GM23248 (cell line): Measurements from ENCODE around the gene GPR39. TPM values are rescaled to one million over a fixed set of nuclear protein-coding genes. Genes with fewer than 3 reads are reported as not detected.
A peak's percentile ranks its signal among the peaks of the same experiment; 100 is the strongest.

Experiments used
- DNase-seq: peaks from one replicate; pipeline ENCODE4 v3.0.0-alpha.2; 2015
- H2AFZ ChIP-seq: fragments of 200-600 bp; sonication (generic); 2 replicates; pipeline ENCODE4 v1.6.1; 2016; ENCODE audit warnings: antibody characterized with exemption
- H3F3A ChIP-seq: fragments of 200-600 bp; sonication (generic); 2 replicates; pipeline ENCODE4 v1.6.1; 2016; ENCODE audit warnings: mild to moderate bottlenecking, antibody characterized with exemption, mixed run types; ENCODE audit not compliant: insufficient read depth
- H3K27ac ChIP-seq: fragments of 200-600 bp; sonication (generic); 2 replicates; pipeline ENCODE4 v1.5.1; 2016; ENCODE audit warnings: mild to moderate bottlenecking
- H3K27me3 ChIP-seq: fragments of 200-600 bp; sonication (generic); replicated peaks from 2 replicates; pipeline ENCODE4 v1.6.1; 2016; ENCODE audit warnings: mild to moderate bottlenecking; ENCODE audit not compliant: insufficient read depth
- H3K36me3 ChIP-seq: fragments of 200-600 bp; sonication (generic); 2 replicates; pipeline ENCODE4 v1.6.1; 2016; ENCODE audit warnings: low read depth, mild to moderate bottlenecking
- H3K4me1 ChIP-seq: fragments of 200-600 bp; sonication (generic); 2 replicates; pipeline ENCODE4 v1.6.1; 2016; ENCODE audit warnings: mild to moderate bottlenecking; ENCODE audit not compliant: insufficient read depth
- H3K4me2 ChIP-seq: fragments of 200-600 bp; sonication (generic); one replicate; pipeline ENCODE4 v1.6.1; 2016; ENCODE audit warnings: mild to moderate bottlenecking; ENCODE audit not compliant: unreplicated experiment
- H3K4me3 ChIP-seq: fragments of 200-600 bp; sonication (generic); 2 replicates; pipeline ENCODE4 v1.5.1; 2016; ENCODE audit warnings: mild to moderate bottlenecking
- H3K79me2 ChIP-seq: fragments of 200-600 bp; sonication (generic); 2 replicates; pipeline ENCODE4 v1.6.1; 2016; ENCODE audit warnings: mild to moderate bottlenecking; ENCODE audit not compliant: insufficient read depth
- H3K9ac ChIP-seq: fragments of 200-600 bp; sonication (generic); 2 replicates; pipeline ENCODE4 v1.6.1; 2016; ENCODE audit warnings: mild to moderate bottlenecking
- H3K9me2 ChIP-seq: fragments of 200-600 bp; sonication (generic); 2 replicates; pipeline ENCODE4 v1.6.1; 2016; ENCODE audit warnings: mixed run types, mild to moderate bottlenecking, moderate library complexity; ENCODE audit not compliant: insufficient read depth
- H3K9me3 ChIP-seq: fragments of 200-600 bp; sonication (generic); one replicate; pipeline ENCODE4 v1.6.1; 2017; ENCODE audit warnings: low read depth
- H4K20me1 ChIP-seq: fragments of 200-600 bp; sonication (generic); 2 replicates; pipeline ENCODE4 v1.6.0; 2016; ENCODE audit not compliant: insufficient read depth
- EZH2 ChIP-seq: fragments of 200-600 bp; sonication (generic); IDR thresholded peaks from 2 replicates; pipeline ENCODE4 v1.6.1; 2018; ENCODE audit warnings: antibody characterized with exemption, mild to moderate bottlenecking; ENCODE audit not compliant: insufficient read depth, poor library complexity, severe bottlenecking
- EZH2phosphoT487 ChIP-seq: fragments of 200-600 bp; sonication (generic); IDR thresholded peaks from 2 replicates; pipeline ENCODE4 v1.6.1; 2018; ENCODE audit warnings: antibody characterized with exemption, moderate library complexity, mild to moderate bottlenecking, low read depth; ENCODE audit not compliant: insufficient read depth
- WGBS, 2 experiments: methylation state at CpG; one replicate each; pipeline ENCODE4 v1.1.6; 2015 to 2017; ENCODE audit warnings: low lambda C conversion rate in 2 of 2, low coverage in 1 of 2; ENCODE audit errors: missing lambda C conversion rate in 2 of 2; 5-methylcytosine and 5-hydroxymethylcytosine counted together
- in situ Hi-C: fragments of 300-500 bp; cut with MboI; formaldehyde crosslinking; loops from 2 replicates; pipeline ENCODE4 v1.15.0; 2020
- polyA plus RNA-seq: library from polyadenylated mRNA; unstranded; fragments of >200 nt; fragmentation: Nextera tagmentation; extraction: Ambion mirVana; gene quantifications from 2 replicates; pipeline ENCODE4 v1.2.1, GENCODE V29; 2016
- total RNA-seq: library from RNA; depleted of rRNA; stranded (reverse); fragments of >200 nt; shearing (Covaris generic); gene quantifications from 2 replicates; pipeline ENCODE4 v1.2.3, GENCODE V29; 2014

Gene GPR39
- total and polyA plus RNA-seq, 2 experiments from 2014 or later, result 1.6 to 2.6 TPM

GRCh38 chr2:132463719-132464118 lies 47.1 kb downstream of the GPR39 start:
- no peaks in the 10 kb centered on the region for H3K36me3 ChIP-seq
- H3K4me2 ChIP-seq, result no peak overlapping the region
- H3K9me2 ChIP-seq, result no peaks in the 10 kb centered on the region
- 41 to 50% methylated on average over 4 of the region's 4 CpGs for WGBS, 2 experiments
- no peaks in the 10 kb centered on the region for H3K27me3 ChIP-seq
- H3K9me3 ChIP-seq, result no peaks in the 10 kb centered on the region
- H3K79me2 ChIP-seq, result no peaks in the 10 kb centered on the region
- no peaks in the 10 kb centered on the region for H3F3A ChIP-seq
- TF ChIP-seq EZH2 (no peak), EZH2phosphoT487 (no peak)
- no peak overlapping the region for H2AFZ ChIP-seq
- no peaks in the 10 kb centered on the region for H4K20me1 ChIP-seq
- H3K4me3 ChIP-seq, result no peak overlapping the region
- no peak for DNase-seq
- H3K4me1 ChIP-seq, result no peaks in the 10 kb centered on the region
- in situ Hi-C loops, result no loop called here
- H3K9ac ChIP-seq, result no peak overlapping the region
- H3K27ac ChIP-seq, result no peak overlapping the region

- peak; percentile 40 for DNase-seq
- Histone ChIP-seq H3K4me3 (no peak overlapping the region), H3K27ac (no peak overlapping the region), H4K20me1 (no peaks in the 10 kb centered on the region), H3K36me3 (no peaks in the 10 kb centered on the region), H3K4me2 (no peak overlapping the region), H3K9ac (no peak overlapping the region), H2AFZ (no peak overlapping the region), H3K27me3 (no peaks in the 10 kb centered on the region), H3K4me1 (no peaks in the 10 kb centered on the region), H3F3A (no peaks in the 10 kb centered on the region), H3K79me2 (no peaks in the 10 kb centered on the region), H3K9me3 (no peaks in the 10 kb centered on the region), H3K9me2 (no peaks in the 10 kb centered on the region)
- TF ChIP-seq EZH2phosphoT487, result no peak
- TF ChIP-seq EZH2, result no peak
- WGBS, 2 experiments, result 45 to 46% methylated on average over 1 of the region's 1 CpG
- in situ Hi-C loops, result no loop called here
These were observed 49.3 kb downstream of the GPR39 start for GRCh38 chr2:132465917-132466316.

GRCh38 chr2:132466428-132467028 lies 49.9 kb downstream of the GPR39 start:
- no peak for TF ChIP-seq EZH2
- TF ChIP-seq EZH2phosphoT487, result no peak
- H3K79me2 ChIP-seq, result no peaks in the 10 kb centered on the region
- H3F3A ChIP-seq, result no peaks in the 10 kb centered on the region
- H3K9me2 ChIP-seq, result no peaks in the 10 kb centered on the region
- H4K20me1 ChIP-seq, result no peaks in the 10 kb centered on the region
- in situ Hi-C loops, result no loop called here
- no peaks in the 10 kb centered on the region for H3K36me3 ChIP-seq
- no peaks in the 10 kb centered on the region for H3K4me1 ChIP-seq
- H2AFZ ChIP-seq, result no peak overlapping the region
- H3K9ac ChIP-seq, result no peak overlapping the region
- H3K4me3 ChIP-seq, result no peak overlapping the region
- H3K27ac ChIP-seq, result no peak overlapping the region
- WGBS, 2 experiments, result 9 to 16% methylated on average over 1 of the region's 1 CpG
- H3K27me3 ChIP-seq, result no peaks in the 10 kb centered on the region
- DNase-seq, result no peak
- H3K4me2 ChIP-seq, result no peak overlapping the region
- no peaks in the 10 kb centered on the region for H3K9me3 ChIP-seq

- H3F3A ChIP-seq, result no peaks in the 10 kb centered on the region
- no peak for TF ChIP-seq EZH2phosphoT487
- no peak for TF ChIP-seq EZH2
- peak; percentile 11 for DNase-seq
- H3K4me1 ChIP-seq, result no peaks in the 10 kb centered on the region
- 56 to 57% methylated on average over 9 of the region's 9 CpGs for WGBS, 2 experiments
- no peak overlapping the region for H2AFZ ChIP-seq
- no peaks in the 10 kb centered on the region for H3K27me3 ChIP-seq
- H4K20me1 ChIP-seq, result no peaks in the 10 kb centered on the region
- no peak overlapping the region for H3K4me2 ChIP-seq
- H3K9me2 ChIP-seq, result no peaks in the 10 kb centered on the region
- no peak overlapping the region for H3K27ac ChIP-seq
- no peak overlapping the region for H3K9ac ChIP-seq
- H3K36me3 ChIP-seq, result no peaks in the 10 kb centered on the region
- H3K9me3 ChIP-seq, result no peaks in the 10 kb centered on the region
- H3K4me3 ChIP-seq, result no peak overlapping the region
- no peaks in the 10 kb centered on the region for H3K79me2 ChIP-seq
- in situ Hi-C loops, result no loop called here
These were observed 52.4 kb downstream of the GPR39 start for GRCh38 chr2:132468821-132469675.
